ENCODE results near the gene BDH1.
"Not testable (repeated sequence)": the region's sequence is repeated elsewhere in the genome, so short reads cannot be mapped to it uniquely, and the experiment has no call there.

- TF ChIP-seq CTCF, EP300 (IDR thresholded peaks at IDR 0.05): not testable (repeated sequence)
These were observed 78.0 kb downstream of the BDH1 start for GRCh38 chr3:197477816-197478215.

Data from upper lobe of left lung (tissue), 4 donors.